HG03135 (cell line): Measurements from ENCODE around the gene SYPL1.

Experiments
- ATAC-seq: cut with Tn5 transposase; IDR thresholded peaks from one replicate; pipeline ENCODE4 v1.9.1; 2021; ENCODE audit warnings: mild to moderate bottlenecking, moderate library complexity; ENCODE audit not compliant: unreplicated experiment

Gene SYPL1

DNA sequence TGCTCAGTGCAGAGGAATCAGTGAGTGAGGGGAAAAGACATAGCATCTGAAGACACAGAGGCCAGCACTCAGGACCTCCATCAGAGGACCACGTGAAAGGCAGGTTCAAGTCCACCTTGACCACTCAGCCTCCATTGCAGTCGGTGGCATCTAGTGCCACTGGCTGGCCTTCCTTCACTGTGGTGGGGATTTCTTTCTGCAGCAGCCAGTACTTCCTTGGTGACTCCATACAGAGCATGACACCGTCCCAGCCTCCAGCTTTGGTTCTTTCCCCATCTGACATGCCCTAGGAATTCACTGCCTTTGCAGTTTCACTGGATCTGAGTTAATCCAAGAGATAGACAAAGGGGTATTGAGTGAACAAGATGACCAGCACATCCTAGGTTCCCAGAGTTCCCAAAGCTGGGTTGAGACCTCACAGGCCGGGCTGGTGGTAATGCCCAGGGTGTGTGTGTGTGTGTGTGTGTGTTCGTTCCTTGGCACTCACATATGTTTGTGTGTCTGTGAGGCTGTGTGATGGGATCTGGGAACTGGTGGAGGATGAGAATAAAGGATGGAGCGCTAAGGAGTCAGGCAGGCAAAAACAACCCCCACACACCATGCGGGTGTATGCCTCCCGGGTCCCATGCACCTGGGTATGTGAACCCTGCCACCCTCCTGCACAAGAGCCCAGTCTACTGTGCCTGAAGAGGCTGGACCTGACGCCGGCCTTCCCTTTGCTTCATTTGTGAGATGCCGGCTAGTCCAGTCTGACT, 57.8 kb downstream of the SYPL1 start:
- no peak for ATAC-seq

- ATAC-seq, result no peak
Measured at GRCh38 chr7:106053109-106053508, 59.0 kb downstream of the SYPL1 start.

GRCh38 chr7:106052681-106053080, 59.4 kb downstream of the SYPL1 start:
- ATAC-seq, result no peak

GRCh38 chr7:106050746-106051117, 61.4 kb downstream of the SYPL1 start:
- ATAC-seq, result no peak

- no peak for ATAC-seq
Measured at GRCh38 chr7:106050002-106050745, 61.9 kb downstream of the SYPL1 start.

DNA sequence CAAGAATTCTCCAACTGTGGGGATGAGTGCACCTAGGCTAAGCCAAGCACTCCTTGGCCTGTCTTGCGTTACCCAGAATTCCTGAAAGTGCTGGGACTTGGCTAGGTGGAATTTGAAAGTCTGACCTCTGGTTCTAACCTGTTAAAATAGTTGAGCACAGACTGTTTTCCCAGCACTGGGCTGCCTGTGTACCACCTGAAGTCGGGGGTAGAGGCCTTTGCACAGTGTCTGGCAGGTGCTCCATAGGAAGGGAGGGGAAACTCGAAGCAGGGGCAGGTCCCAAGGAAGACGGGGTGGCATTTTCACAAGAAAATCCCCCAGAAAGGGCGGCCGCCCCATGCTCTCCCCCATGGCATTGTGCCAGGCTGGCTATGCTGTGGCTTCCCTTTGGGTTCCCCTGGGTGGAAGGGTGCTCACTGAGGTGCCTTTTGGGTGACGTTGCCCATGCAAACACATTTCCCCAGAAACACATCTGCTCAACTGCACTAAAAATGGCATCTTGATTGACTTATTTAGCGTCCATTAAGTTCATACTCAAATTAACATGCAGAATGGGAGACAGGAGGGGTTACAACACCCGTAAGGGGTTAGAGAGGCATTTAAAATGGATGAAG, 62.9 kb downstream of the SYPL1 start:
- ATAC-seq, result no peak

GRCh38 chr7:106048706-106049020, 63.4 kb downstream of the SYPL1 start:
- ATAC-seq, result no peak

GRCh38 chr7:106047818-106048705, 64.0 kb downstream of the SYPL1 start:
- ATAC-seq, result no peak

GRCh38 chr7:106047184-106047583, 64.9 kb downstream of the SYPL1 start:
- ATAC-seq, result no peak

GRCh38 chr7:106045586-106045985, 66.5 kb downstream of the SYPL1 start:
- ATAC-seq, result no peak

GRCh38 chr7:106045139-106045538, 67.0 kb downstream of the SYPL1 start:
- no peak for ATAC-seq

- ATAC-seq, result no peak
Measured at GRCh38 chr7:106042196-106042611, 69.9 kb downstream of the SYPL1 start.

DNA sequence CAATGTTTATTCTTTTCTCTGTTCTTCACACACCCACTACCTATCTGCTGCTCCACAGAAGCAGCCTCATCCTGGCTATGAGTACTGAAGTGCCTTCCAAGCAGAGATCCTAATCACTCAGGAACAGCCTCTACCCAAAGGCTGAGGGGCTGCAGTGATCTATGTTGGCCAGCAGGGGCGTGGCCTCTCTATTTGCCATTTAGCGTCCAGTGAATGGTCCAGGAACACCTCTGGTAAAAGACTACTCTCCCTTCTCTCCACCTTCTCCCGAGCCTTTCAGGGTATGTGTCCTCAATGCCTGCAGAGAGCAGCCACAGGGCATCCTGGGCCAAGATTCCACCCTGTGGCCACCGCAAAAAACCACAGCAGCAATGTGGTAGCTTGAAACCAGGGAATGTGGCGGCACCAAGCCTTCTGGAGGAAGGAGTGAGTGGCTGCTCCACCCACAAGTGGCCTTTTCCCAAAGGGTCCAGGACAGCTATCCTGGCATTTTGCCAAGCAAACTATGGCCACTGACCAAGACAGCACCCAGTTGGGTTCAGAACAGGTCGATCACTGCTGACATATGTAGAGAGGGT, 70.9 kb downstream of the SYPL1 start:
- no peak for ATAC-seq
